Stimulated activated CD4-positive, alpha-beta T cell treated with anti-CD3 and anti-CD28 coated beads, Interleukin-12 subunit alpha, Interleukin-12 subunit beta, amount 100 ng/mL, for 48 hours (primary cell): ENCODE measurements around the gene TAF11L9.
"Not testable (repeated sequence)": the region's sequence is repeated elsewhere in the genome, so short reads cannot be mapped to it uniquely, and the experiment has no call there.

Source experiments
- DNase-seq, 3 donors: peaks; one replicate each; pipeline ENCODE4 v3.0.0-alpha.2; 2020; ENCODE audit warnings: low read depth in 2 of 3, low spot score in 1 of 3

TAF11L9 gene

GRCh38 chr5:17594255-17594654, at the start of gene TAF11L9:
Gene TAF11L9, minus strand, starts transcription at chr5:17594394.
- DNase-seq, result not testable (repeated sequence)

GRCh38 chr5:17634160-17634559, 40.0 kb upstream of the TAF11L9 start, which contains the start of gene TAF11L14:
Gene TAF11L14, plus strand, starts transcription at chr5:17634460.
- DNase-seq, result no peak

GRCh38 chr5:17631788-17632187, 37.6 kb upstream of the TAF11L9 start, which contains the start of gene TAF11L13:
Gene TAF11L13, plus strand, starts transcription at chr5:17632088.
- DNase-seq, result not testable (repeated sequence)

- DNase-seq, result no peak
These were observed 31.5 kb upstream of the TAF11L9 start for GRCh38 chr5:17625686-17626085.

GRCh38 chr5:17620627-17621026, 26.4 kb upstream of the TAF11L9 start:
- DNase-seq, result no peak

GRCh38 chr5:17619354-17619753, 25.2 kb upstream of the TAF11L9 start:
- no peak for DNase-seq

- DNase-seq, result no peak
These were observed 20.8 kb upstream of the TAF11L9 start for GRCh38 chr5:17614872-17615605.

GRCh38 chr5:17610092-17610491, 15.9 kb upstream of the TAF11L9 start, which contains the start of gene TAF11L12:
Gene TAF11L12, plus strand, starts transcription at chr5:17610392.
- not testable (repeated sequence) for DNase-seq

- not testable (repeated sequence) for DNase-seq
These were observed 13.3 kb upstream of the TAF11L9 start for GRCh38 chr5:17607461-17607860.

- DNase-seq, result no peak
These were observed 10.8 kb upstream of the TAF11L9 start for GRCh38 chr5:17604951-17605350.

GRCh38 chr5:17603880-17604279, 9.7 kb upstream of the TAF11L9 start, which contains the start of gene TAF11L11:
Gene TAF11L11, plus strand, starts transcription at chr5:17604183.
- DNase-seq, result not testable (repeated sequence)

GRCh38 chr5:17597728-17598127, 3.5 kb upstream of the TAF11L9 start, which contains the start of gene TAF11L10:
Gene TAF11L10, minus strand, starts transcription at chr5:17597828.
- DNase-seq, result not testable (repeated sequence)

GRCh38 chr5:17590860-17591259, 3.3 kb downstream of the TAF11L9 start, which contains the start of gene TAF11L8:
Gene TAF11L8, minus strand, starts transcription at chr5:17590960.
- DNase-seq, result not testable (repeated sequence)

GRCh38 chr5:17585658-17586057, 8.5 kb downstream of the TAF11L9 start, which contains the start of gene TAF11L7:
Gene TAF11L7, minus strand, starts transcription at chr5:17585758.
- not testable (repeated sequence) for DNase-seq
